K562 (cell line): ENCODE results near the gene RANBP3. TPM values are rescaled to one million over a fixed set of nuclear protein-coding genes. Genes with fewer than 3 reads are reported as not detected.

Source experiments
- ATF1 ChIP-seq, 2 experiments: fragments of 450-650 bp in 1 of 2; IDR thresholded peaks; 2 replicates each; pipeline ENCODE4 v1.6.1; 2016; ENCODE audit warnings: missing compliant biosample characterization in 1 of 2, missing genetic modification characterization in 1 of 2
- BRCA1 ChIP-seq, 2 experiments: fragments of 450-650 bp in 1 of 2; sonication (generic) in 1 of 2; formaldehyde crosslinking in 1 of 2; IDR thresholded peaks; 2 replicates each; pipeline versions ENCODE4 v1.5.0 to v1.6.1; 2017 to 2020; ENCODE audit warnings: mild to moderate bottlenecking in 1 of 2, missing genetic modification reagents in 1 of 2
- CCAR2 ChIP-seq: fragments of 200-400 bp; formaldehyde crosslinking; IDR thresholded peaks from 2 replicates; pipeline ENCODE4 v1.6.1; 2017; ENCODE audit warnings: mild to moderate bottlenecking, low read depth, low read length
- CREBBP ChIP-seq: IDR thresholded peaks from one replicate; pipeline ENCODE4 v1.6.1; 2012; ENCODE audit warnings: low read depth, mild to moderate bottlenecking, control low read depth, inconsistent platforms, low read length
- CTBP1 ChIP-seq: fragments of 450-650 bp; IDR thresholded peaks from 2 replicates; pipeline ENCODE4 v1.6.1; 2016; ENCODE audit warnings: borderline replicate concordance
- E2F8 ChIP-seq: fragments of 450-650 bp; IDR thresholded peaks from 2 replicates; pipeline ENCODE4 v1.7.1; 2018; ENCODE audit warnings: mild to moderate bottlenecking, low read depth; ENCODE audit not compliant: partially characterized antibody
- ELF1 ChIP-seq: fragments of 200-800 bp; sonication (Bioruptor generic); IDR thresholded peaks from 2 replicates; pipeline ENCODE4 v1.6.1; 2016; ENCODE audit warnings: missing genetic modification characterization, missing compliant biosample characterization
- HMBOX1 ChIP-seq: sonication (generic); IDR thresholded peaks from 2 replicates; pipeline ENCODE4 v1.6.1; 2016
- HMGXB4 ChIP-seq: sonication (generic); formaldehyde crosslinking; IDR thresholded peaks from 2 replicates; pipeline ENCODE4 v1.8.1; 2023; ENCODE audit warnings: mild to moderate bottlenecking, missing genetic modification reagents
- LCOR ChIP-seq: sonication (generic); formaldehyde crosslinking; IDR thresholded peaks from 2 replicates; pipeline ENCODE4 v1.8.0; 2022; ENCODE audit warnings: mild to moderate bottlenecking, missing genetic modification reagents
- MTA1 ChIP-seq: fragments of 450-650 bp; IDR thresholded peaks from 2 replicates; pipeline ENCODE4 v1.6.1; 2017; ENCODE audit warnings: borderline replicate concordance
- NFE2L1 ChIP-seq: fragments of 450-650 bp; IDR thresholded peaks from 2 replicates; pipeline ENCODE4 v1.6.1; 2016; ENCODE audit warnings: missing genetic modification characterization, low read depth, mild to moderate bottlenecking, missing compliant biosample characterization, moderate library complexity, borderline replicate concordance
- NFIX ChIP-seq: fragments of 250-450 bp; sonication (Bioruptor Pico); IDR thresholded peaks from 2 replicates; pipeline ENCODE4 v1.4.0; 2020; ENCODE audit warnings: low read depth, mild to moderate bottlenecking, moderate library complexity
- PHTF2 ChIP-seq: fragments of 250-450 bp; sonication (Bioruptor Pico); IDR thresholded peaks from 2 replicates; pipeline ENCODE4 v1.5.0; 2021; ENCODE audit warnings: mild to moderate bottlenecking
- SETDB1 ChIP-seq: IDR thresholded peaks from one replicate; pipeline ENCODE4 v1.6.1; 2012; ENCODE audit warnings: low read length, control low read depth, inconsistent platforms
- SMARCA5 ChIP-seq: fragments of 450-650 bp; IDR thresholded peaks from 2 replicates; pipeline ENCODE4 v1.6.1; 2016
- TARDBP ChIP-seq: fragments of 450-650 bp; IDR thresholded peaks from 2 replicates; pipeline ENCODE4 v1.6.1; 2016
- TRIM25 ChIP-seq: fragments of 450-650 bp; IDR thresholded peaks from 2 replicates; pipeline ENCODE4 v1.7.0; 2016; ENCODE audit warnings: borderline replicate concordance
- XRCC3 ChIP-seq: fragments of 450-650 bp; IDR thresholded peaks from 2 replicates; pipeline ENCODE4 v1.6.1; 2017; ENCODE audit warnings: mild to moderate bottlenecking, moderate library complexity
- ZNF12 ChIP-seq: sonication (generic); formaldehyde crosslinking; IDR thresholded peaks from 2 replicates; pipeline ENCODE4 v1.4.0; 2020; ENCODE audit warnings: mild to moderate bottlenecking, missing genetic modification reagents
- ZNF561 ChIP-seq: fragments of 450-650 bp; formaldehyde crosslinking; conservative IDR thresholded peaks from 2 replicates; pipeline ENCODE4 v1.4.0; 2020; ENCODE audit warnings: mild to moderate bottlenecking, moderate library complexity
- polyA plus RNA-seq, 8 experiments: library from polyadenylated mRNA; depleted of rRNA in 4 of 8; stranded (reverse) in 5 of 8; unstranded in 3 of 8; fragments of >200 nt; fragmentation: Nextera tagmentation in 2 of 8; fragmentation: Illumina TruSeq in 1 of 8; extraction: Ambion mirVana in 2 of 8; extraction: Trizol in 1 of 8; gene quantifications; 2 replicates each; pipeline versions ENCODE4 v1.2.1 to v1.2.3, GENCODE V29; 2011 to 2014; ENCODE audit warnings: inconsistent platforms in 1 of 8, missing spikeins in 1 of 8
- total RNA-seq, 7 experiments: library from RNA; depleted of rRNA in 6 of 7; stranded (reverse); fragments of >200 nt in 6 of 7; fragmentation: Illumina TruSeq in 2 of 7; extraction: Trizol in 2 of 7; gene quantifications; 2 replicates each; pipeline versions ENCODE4 v1.2.1 to v1.2.3, GENCODE V29; 2011 to 2021; ENCODE audit warnings: low replicate concordance in 1 of 7

Gene RANBP3
- total and polyA plus RNA-seq, 9 of the 15 experiments (the other 6 are each of a cell fraction or from before 2014, with no cell fraction given): 0.90 to 95.1 (median 63.2) TPM

GRCh38 chr19:5977785-5978605 is at the start of gene RANBP3 (continued):
- TF ChIP-seq E2F8 (peak; percentile 96), MTA1 (no peak), NFE2L1 (tag) (no peak), XRCC3 (no peak), ZNF12 (peak; percentile 71), LCOR (peak; percentile 84), CTBP1 (peak; percentile 60), HMGXB4 (CRISPR knock-in tag) (peak; percentile 86; the same call in 1 of the 2 replicates), SETDB1 (peak; percentile 65), BRCA1 (IDR thresholded peaks at IDR 0.05) (no peak), BRCA1 (CRISPR knock-in tag; IDR thresholded peaks at IDR 0.05) (no peak), CREBBP (no peak), ZNF561 (no peak), CCAR2 (no peak), TARDBP (no peak), HMBOX1 (no peak), TRIM25 (no peak), PHTF2 (CRISPR knock-in tag) (no peak), ELF1 (tag) (no peak), SMARCA5 (no peak), ATF1 (CRISPR knock-in tag; IDR thresholded peaks at IDR 0.05) (no peak), ATF1 (tag; IDR thresholded peaks at IDR 0.05) (no peak), NFIX (no peak)
